Keratinocyte (primary cell): ENCODE results near the gene SIK2. TPM values are rescaled to one million over a fixed set of nuclear protein-coding genes. Genes with fewer than 3 reads are reported as not detected.
A peak's percentile ranks its signal among the peaks of the same experiment; 100 is the strongest.

ENCODE experiments used
- DNase-seq: peaks from one replicate; pipeline ENCODE4 v3.0.0-alpha.2; 2011; ENCODE audit warnings: low read depth, missing footprints, low spot score
- FAIRE-seq: peaks from 2 replicates; lab custom pipeline; 2011; peaks lifted over from hg19 to GRCh38; lab: Jason Lieb, UNC
- H2AFZ ChIP-seq: 2 replicates; pipeline ENCODE4 v1.6.0; 2012; ENCODE audit warnings: low read length, control low read depth, inconsistent platforms; ENCODE audit not compliant: control insufficient read depth
- H3K27ac ChIP-seq: 2 replicates; pipeline ENCODE4 v1.5.1; 2011; ENCODE audit warnings: low read length; ENCODE audit not compliant: control insufficient read depth, insufficient read depth
- H3K27me3 ChIP-seq: 3 replicates; pipeline ENCODE4 v1.6.0; 2011; ENCODE audit warnings: low read length; ENCODE audit not compliant: control insufficient read depth, insufficient read depth; ENCODE audit errors: extremely low read depth
- H3K36me3 ChIP-seq, 2 experiments: 2 replicates in 1 of 2; 3 replicates in 1 of 2; pipeline ENCODE4 v1.5.1; 2011; ENCODE audit warnings: low read length in 2 of 2, mild to moderate bottlenecking in 1 of 2; ENCODE audit not compliant: control insufficient read depth in 2 of 2, insufficient read depth in 2 of 2; ENCODE audit errors: extremely low read depth in 1 of 2
- H3K4me1 ChIP-seq: 3 replicates; pipeline ENCODE4 v1.5.1; 2011; ENCODE audit warnings: low read length; ENCODE audit not compliant: control insufficient read depth, insufficient read depth; ENCODE audit errors: extremely low read depth
- H3K4me2 ChIP-seq: 3 replicates; pipeline ENCODE4 v1.6.0; 2011; ENCODE audit warnings: low read depth, low read length; ENCODE audit not compliant: control insufficient read depth, insufficient read depth; ENCODE audit errors: extremely low read depth
- H3K4me3 ChIP-seq, 3 experiments: fragments of 200-600 bp in 1 of 3; sonication (generic) in 1 of 3; 2 replicates in 2 of 3; 3 replicates in 1 of 3; pipeline ENCODE4 v1.5.1; 2011 to 2016; ENCODE audit warnings: low read length in 3 of 3, mild to moderate bottlenecking in 3 of 3, control low read depth in 2 of 3, inconsistent platforms in 1 of 3, low read depth in 1 of 3, mixed read lengths in 1 of 3, mixed run types in 1 of 3, moderate library complexity in 1 of 3; ENCODE audit not compliant: control insufficient read depth in 2 of 3, insufficient read depth in 2 of 3; ENCODE audit errors: extremely low read depth in 1 of 3
- H3K79me2 ChIP-seq: 2 replicates; pipeline ENCODE4 v1.6.0; 2012; ENCODE audit warnings: low read length; ENCODE audit not compliant: control insufficient read depth, insufficient read depth
- H3K9ac ChIP-seq: 3 replicates; pipeline ENCODE4 v1.6.0; 2011; ENCODE audit warnings: low read length; ENCODE audit not compliant: control insufficient read depth, insufficient read depth; ENCODE audit errors: extremely low read depth
- H3K9me1 ChIP-seq: 3 replicates; pipeline ENCODE4 v1.6.0; 2011; ENCODE audit warnings: low read length; ENCODE audit not compliant: control insufficient read depth, insufficient read depth; ENCODE audit errors: extremely low read depth
- H3K9me3 ChIP-seq: 2 replicates; pipeline ENCODE4 v1.5.1; 2012; ENCODE audit warnings: low read depth, low read length; ENCODE audit not compliant: control insufficient read depth
- H4K20me1 ChIP-seq: 3 replicates; pipeline ENCODE4 v1.6.0; 2011; ENCODE audit warnings: low read length; ENCODE audit not compliant: control insufficient read depth, insufficient read depth; ENCODE audit errors: extremely low read depth
- CTCF ChIP-seq, 3 experiments: IDR thresholded peaks in 1 of 3; conservative IDR thresholded peaks in 1 of 3; optimal IDR thresholded peaks in 1 of 3; 2 replicates in 2 of 3; 3 replicates in 1 of 3; pipeline versions ENCODE3 to v1.5.1; 2011; ENCODE audit warnings: low read length in 3 of 3, mild to moderate bottlenecking in 3 of 3, moderate library complexity in 2 of 3, control low read depth in 1 of 3, inconsistent platforms in 1 of 3; ENCODE audit not compliant: insufficient read depth in 2 of 3; ENCODE audit errors: extremely low read depth in 1 of 3
- EZH2 ChIP-seq: IDR thresholded peaks from one replicate; pipeline ENCODE4 v1.6.1; 2012; ENCODE audit warnings: inconsistent platforms, mild to moderate bottlenecking, low read length, moderate library complexity
- dilution Hi-C: fragments of 300-500 bp; cut with MboI; formaldehyde crosslinking; loops from one replicate; pipeline ENCODE4 v1.7.0; 2020; ENCODE audit warnings: low sequenced_read_pairs; ENCODE audit not compliant: extremely low pct_ligation_motif_present
- polyA plus RNA-seq, 5 experiments: library from polyadenylated mRNA; depleted of rRNA in 3 of 5; stranded (reverse) in 3 of 5; stranded (forward) in 1 of 5; unstranded in 1 of 5; fragments of >200 nt; gene quantifications; 1 replicate in 1 of 5; 2 replicates in 3 of 5; 3 replicates in 1 of 5; pipeline versions ENCODE4 v1.2.1 to v1.2.3, GENCODE V29; 2011 to 2012; ENCODE audit warnings: missing spikeins in 2 of 5, low read depth in 1 of 5, low replicate concordance in 1 of 5

The SIK2 gene
- polyA plus RNA-seq, 1 donor (not counting 4 experiments of a cell fraction or from before 2014, with no cell fraction given): 10.0 TPM

- H3K9me3 ChIP-seq: no peaks in the 10 kb centered on the region
- no peak overlapping the region for H3K4me3 ChIP-seq
- no peak overlapping the region for H2AFZ ChIP-seq
- TF ChIP-seq EZH2: no peak
- TF ChIP-seq CTCF (optimal IDR thresholded peaks at IDR 0.05 in 1 of 3, IDR thresholded peaks at IDR 0.05 in 1 of 3, conservative IDR thresholded peaks at IDR 0.05 in 1 of 3; ENCODE audit: extremely low read depth in 1 of 3, insufficient read depth in 2 of 3, low read length in 3 of 3): peak in 1 of 3 experiments; percentile 2
- dilution Hi-C loops: no loop called here
- H3K9me1 ChIP-seq: no peaks in the 10 kb centered on the region
- no peaks in the 10 kb centered on the region for H3K27me3 ChIP-seq
- no peak overlapping the region for H3K4me2 ChIP-seq
- H4K20me1 ChIP-seq: no peaks in the 10 kb centered on the region
- H3K79me2 ChIP-seq: no peaks in the 10 kb centered on the region
- FAIRE-seq (no peak), DNase-seq (no peak)
- no peaks in the 10 kb centered on the region for H3K36me3 ChIP-seq
- H3K4me1 ChIP-seq: peaks cover 13% of the 10 kb centered on the region
- no peak overlapping the region for H3K27ac ChIP-seq
- H3K9ac ChIP-seq: no peak overlapping the region
These were observed 35.9 kb upstream of the SIK2 start for GRCh38 chr11:111566324-111566723.

GRCh38 chr11:111569476-111569875 lies 32.8 kb upstream of the SIK2 start:
- no peak for FAIRE-seq
- dilution Hi-C loops: no loop called here
- no peaks in the 10 kb centered on the region for H3K79me2 ChIP-seq

More at GRCh38 chr11:111569476-111569875, 32.8 kb upstream of the SIK2 start:
- H3K36me3 ChIP-seq: no peaks in the 10 kb centered on the region
- H3K4me1 ChIP-seq: peaks cover 5% of the 10 kb centered on the region
- no peak overlapping the region for H3K9ac ChIP-seq
- no peak overlapping the region for H3K4me2 ChIP-seq
- no peak overlapping the region for H2AFZ ChIP-seq
- no peak for DNase-seq
- H4K20me1 ChIP-seq: no peaks in the 10 kb centered on the region
- H3K27ac ChIP-seq: no peak overlapping the region
- no peaks in the 10 kb centered on the region for H3K9me1 ChIP-seq
- no peaks in the 10 kb centered on the region for H3K27me3 ChIP-seq
- H3K4me3 ChIP-seq: no peak overlapping the region
- TF ChIP-seq EZH2 (no peak), CTCF (optimal IDR thresholded peaks at IDR 0.05 in 1 of 3, IDR thresholded peaks at IDR 0.05 in 1 of 3, conservative IDR thresholded peaks at IDR 0.05 in 1 of 3; ENCODE audit: extremely low read depth in 1 of 3, insufficient read depth in 2 of 3, low read length in 3 of 3) (no peak)
- H3K9me3 ChIP-seq: no peaks in the 10 kb centered on the region
